SK-N-MC (cell line): Measurements from ENCODE around the gene CDK4.

Experiments
- EZH2 ChIP-seq: fragments of 200-600 bp; sonication (generic); IDR thresholded peaks from one replicate; pipeline ENCODE4 v1.6.1; 2017; ENCODE audit warnings: antibody characterized with exemption
- POLR2AphosphoS5 ChIP-seq: IDR thresholded peaks from 2 replicates; pipeline ENCODE4 v1.6.1; 2012; ENCODE audit warnings: mild to moderate bottlenecking, low read depth, low read length, borderline replicate concordance

- TF ChIP-seq EZH2 = no peak
- TF ChIP-seq POLR2AphosphoS5 = no peak
Observed at GRCh38 chr12:57776247-57776587, 24.1 kb upstream of the CDK4 start.
